Smooth muscle cell of the umbilical artery (primary cell): ENCODE data around the gene WDR83. TPM values are rescaled to one million over a fixed set of nuclear protein-coding genes. Genes with fewer than 3 reads are reported as not detected.

Experiments
- total RNA-seq: library from RNA; depleted of rRNA; stranded (reverse); fragments of >200 nt; gene quantifications from 2 replicates; pipeline ENCODE4 v1.2.3, GENCODE V29; 2014

The WDR83 gene
- 10.2 and 10.7 TPM in 2 replicates for total RNA-seq

GRCh38 chr19:12666265-12667048, at the start of gene WDR83, which contains the start of gene MAN2B1:
Gene WDR83, plus strand, starts transcription at chr19:12666807. Its CDS starts 2,984 bp downstream, at chr19:12669791.
Gene MAN2B1, minus strand, starts transcription at chr19:12666742. Its CDS starts 41 bp downstream, at chr19:12666701.

GRCh38 chr19:12681074-12681987, 14.7 kb downstream of the WDR83 start, which contains the start of gene DHPS:
Gene DHPS, minus strand, starts transcription at chr19:12681880. Its CDS starts 114 bp downstream, at chr19:12681766.

GRCh38 chr19:12687496-12688196, 21.0 kb downstream of the WDR83 start, which contains the start of gene GNG14:
Gene GNG14, plus strand, starts transcription at chr19:12687998. Its CDS starts 51 bp downstream, at chr19:12688049.

GRCh38 chr19:12696366-12697335, 30.0 kb downstream of the WDR83 start, which contains the start of gene FBXW9:
Gene FBXW9, minus strand, starts transcription at chr19:12696631. Its CDS starts 50 bp downstream, at chr19:12696581.

GRCh38 chr19:12723641-12724426, 57.2 kb downstream of the WDR83 start, which contains the start of gene TNPO2:
Gene TNPO2, minus strand, starts transcription at chr19:12723932. Its CDS starts 2,955 bp downstream, at chr19:12720977.

Other genes starting within 250 kb of the WDR83 start
- 1.8 and 3.8 TPM in 2 replicates for gene ZNF443, start 225.8 kb upstream of the WDR83 start, total RNA-seq
- gene ZNF709, start 182.0 kb upstream of the WDR83 start, total RNA-seq: 2.9 and 4.8 TPM in 2 replicates
- gene ZNF564, start 115.3 kb upstream of the WDR83 start, total RNA-seq: 7.5 and 8.9 TPM in 2 replicates
- gene ZNF490, start 56.0 kb upstream of the WDR83 start, total RNA-seq: 11.6 and 12.3 TPM in 2 replicates
- gene ZNF791, start 55.9 kb upstream of the WDR83 start, total RNA-seq: 14.0 and 16.8 TPM in 2 replicates
- 41.3 and 47.9 TPM in 2 replicates for gene MAN2B1, start 65 bp upstream of the WDR83 start, total RNA-seq
- gene DHPS, start 15.1 kb downstream of the WDR83 start, total RNA-seq: 43.8 and 51.4 TPM in 2 replicates
- gene GNG14, start 21.2 kb downstream of the WDR83 start, total RNA-seq: not detected in 2 replicates
- 4.6 and 4.8 TPM in 2 replicates for gene FBXW9, start 29.8 kb downstream of the WDR83 start, total RNA-seq
- 35.6 and 65.1 TPM in 2 replicates for gene TNPO2, start 57.1 kb downstream of the WDR83 start, total RNA-seq
- 82.2 and 89.1 TPM in 2 replicates for gene TRIR, start 67.9 kb downstream of the WDR83 start, total RNA-seq
- 51.1 and 61.2 TPM in 2 replicates for gene GET3, start 70.7 kb downstream of the WDR83 start, total RNA-seq
- not detected in 2 replicates for gene BEST2, start 85.0 kb downstream of the WDR83 start, total RNA-seq
- 12.5 and 19.4 TPM in 2 replicates for gene HOOK2, start 108.7 kb downstream of the WDR83 start, total RNA-seq
- gene JUNB, start 124.7 kb downstream of the WDR83 start, total RNA-seq: 60.2 and 68.0 TPM in 2 replicates
- gene PRDX2, start 135.0 kb downstream of the WDR83 start, total RNA-seq: 184 and 256 TPM in 2 replicates
- not detected in 2 replicates for gene THSD8, start 135.3 kb downstream of the WDR83 start, total RNA-seq
- gene RNASEH2A, start 139.8 kb downstream of the WDR83 start, total RNA-seq: 7.1 and 23.5 TPM in 2 replicates
- not detected in 2 replicates for gene RTBDN, start 167.8 kb downstream of the WDR83 start, total RNA-seq
- 0.28 TPM in 1 of 2 replicates, not detected in the other for gene MAST1, start 171.7 kb downstream of the WDR83 start, total RNA-seq
- gene DNASE2, start 214.6 kb downstream of the WDR83 start, total RNA-seq: 22.2 and 48.1 TPM in 2 replicates
- not detected in 2 replicates for gene KLF1, start 220.4 kb downstream of the WDR83 start, total RNA-seq
- gene GCDH, start 224.4 kb downstream of the WDR83 start, total RNA-seq: 23.7 and 43.4 TPM in 2 replicates